Mesenchymal stem cell (in vitro differentiated cells and primary cell): ENCODE measurements around the gene QRFPR.
A peak's percentile ranks its signal among the peaks of the same experiment; 100 is the strongest.

ENCODE experiments used
- DNase-seq: peaks from one replicate; pipeline ENCODE4 v3.0.0-alpha.2; 2013
- H2AFZ ChIP-seq: one replicate; pipeline ENCODE4 v1.6.1; 2013; ENCODE audit warnings: low read depth, mild to moderate bottlenecking, control low read depth, inconsistent platforms, low read length, moderate library complexity
- H2AK5ac ChIP-seq: 2 replicates; pipeline ENCODE4 v1.6.1; 2013; ENCODE audit warnings: low read length, moderate library complexity, mild to moderate bottlenecking, inconsistent platforms; ENCODE audit not compliant: severe bottlenecking
- H2BK120ac ChIP-seq: one replicate; pipeline ENCODE4 v1.6.1; 2013; ENCODE audit warnings: low read depth, mild to moderate bottlenecking, inconsistent platforms, low read length, moderate library complexity
- H2BK12ac ChIP-seq, 2 experiments: one replicate each; pipeline ENCODE4 v1.6.1; 2013; ENCODE audit warnings: inconsistent platforms in 2 of 2, low read length in 2 of 2, mild to moderate bottlenecking in 2 of 2, moderate library complexity in 2 of 2, control low read depth in 1 of 2
- H2BK15ac ChIP-seq: one replicate; pipeline ENCODE4 v1.6.1; 2013; ENCODE audit warnings: mild to moderate bottlenecking, low read depth, inconsistent platforms; ENCODE audit not compliant: poor library complexity, severe bottlenecking
- H2BK5ac ChIP-seq: 2 replicates; pipeline ENCODE4 v1.6.1; 2013; ENCODE audit warnings: low read depth, mild to moderate bottlenecking, low read length, control low read depth, inconsistent platforms; ENCODE audit not compliant: poor library complexity, severe bottlenecking
- H3K14ac ChIP-seq, 2 experiments: one replicate each; pipeline ENCODE4 v1.6.1; 2013; ENCODE audit warnings: inconsistent platforms in 2 of 2, low read length in 2 of 2, control low read depth in 1 of 2, mild to moderate bottlenecking in 1 of 2, moderate library complexity in 1 of 2
- H3K18ac ChIP-seq, 2 experiments: one replicate each; pipeline ENCODE4 v1.6.1; 2013; ENCODE audit warnings: inconsistent platforms in 2 of 2, low read length in 2 of 2, control low read depth in 1 of 2, low read depth in 1 of 2, mild to moderate bottlenecking in 1 of 2
- H3K23ac ChIP-seq, 2 experiments: one replicate each; pipeline ENCODE4 v1.6.1; 2013; ENCODE audit warnings: inconsistent platforms in 2 of 2, low read length in 2 of 2, mild to moderate bottlenecking in 2 of 2, moderate library complexity in 2 of 2, control low read depth in 1 of 2
- H3K27ac ChIP-seq: 2 replicates; pipeline ENCODE4 v1.5.1; 2013; ENCODE audit warnings: mild to moderate bottlenecking, moderate library complexity, low read length, control low read depth, inconsistent platforms; ENCODE audit not compliant: poor library complexity, severe bottlenecking
- H3K27me3 ChIP-seq, 2 experiments: 2 replicates each; pipeline versions ENCODE4 v1.6.1 to v1.7.0; 2013; ENCODE audit warnings: low read length in 2 of 2, mild to moderate bottlenecking in 2 of 2, moderate library complexity in 2 of 2, control low read depth in 1 of 2, inconsistent platforms in 1 of 2; ENCODE audit not compliant: control insufficient read depth in 1 of 2, insufficient read depth in 1 of 2
- H3K36me3 ChIP-seq, 2 experiments: 2 replicates each; pipeline versions ENCODE4 v1.6.1 to v1.7.0; 2013; ENCODE audit warnings: low read length in 2 of 2, control low read depth in 1 of 2, inconsistent platforms in 1 of 2, low read depth in 1 of 2, mild to moderate bottlenecking in 1 of 2; ENCODE audit not compliant: insufficient read depth in 2 of 2, control insufficient read depth in 1 of 2
- H3K4ac ChIP-seq, 2 experiments: one replicate each; pipeline ENCODE4 v1.6.1; 2013; ENCODE audit warnings: inconsistent platforms in 2 of 2, low read length in 2 of 2, mild to moderate bottlenecking in 2 of 2, moderate library complexity in 2 of 2, control low read depth in 1 of 2, low read depth in 1 of 2
- H3K4me1 ChIP-seq: 2 replicates; pipeline ENCODE4 v1.6.1; 2013; ENCODE audit warnings: low read depth, low read length, control low read depth; ENCODE audit not compliant: control insufficient read depth, insufficient read depth
- H3K4me2 ChIP-seq: 2 replicates; pipeline ENCODE4 v1.6.1; 2013; ENCODE audit warnings: low read length, mild to moderate bottlenecking, inconsistent platforms; ENCODE audit not compliant: poor library complexity, severe bottlenecking
- H3K4me3 ChIP-seq, 2 experiments: 2 replicates each; pipeline versions ENCODE4 v1.5.1 to v1.7.0; 2013; ENCODE audit warnings: low read length in 2 of 2, mild to moderate bottlenecking in 2 of 2, control low read depth in 1 of 2, low read depth in 1 of 2; ENCODE audit not compliant: insufficient read depth in 1 of 2
- H3K79me1 ChIP-seq: replicated peaks from 2 replicates; pipeline ENCODE4 v1.6.1; 2013; ENCODE audit warnings: mild to moderate bottlenecking, control low read depth, low read length, inconsistent platforms; ENCODE audit not compliant: poor library complexity, severe bottlenecking
- H3K9ac ChIP-seq: 2 replicates; pipeline ENCODE4 v1.7.0; 2013; ENCODE audit warnings: mild to moderate bottlenecking, low read length, moderate library complexity
- H3K9me3 ChIP-seq: 2 replicates; pipeline ENCODE4 v1.7.0; 2013; ENCODE audit warnings: mild to moderate bottlenecking, low read length; ENCODE audit not compliant: control insufficient read depth
- H4K8ac ChIP-seq: one replicate; pipeline ENCODE4 v1.6.1; 2013; ENCODE audit warnings: inconsistent platforms, mild to moderate bottlenecking, low read length, moderate library complexity
- H4K91ac ChIP-seq: one replicate; pipeline ENCODE4 v1.6.1; 2013; ENCODE audit warnings: mild to moderate bottlenecking, low read length, inconsistent platforms
- WGBS: methylation state at CpG from one replicate; pipeline ENCODE4 v1.1.7; 2013; ENCODE audit warnings: mixed read lengths; 5-methylcytosine and 5-hydroxymethylcytosine counted together

The QRFPR gene

GRCh38 chr4:121370729-121371325, 10.0 kb downstream of the QRFPR start:
- H3K23ac ChIP-seq = no peak overlapping the region
- no peak overlapping the region for H2BK5ac ChIP-seq
- no peak overlapping the region for H3K27ac ChIP-seq
- H3K27me3 ChIP-seq = no peaks in the 10 kb centered on the region
- H2BK15ac ChIP-seq = no peak overlapping the region
- H2AK5ac ChIP-seq = no peak overlapping the region
- no peak overlapping the region for H4K8ac ChIP-seq
- DNase-seq = peak; percentile 44
- no peak overlapping the region for H3K14ac ChIP-seq
- no peak overlapping the region for H3K18ac ChIP-seq
- H2AFZ ChIP-seq = no peak overlapping the region
- H3K36me3 ChIP-seq = no peaks in the 10 kb centered on the region
- no peak overlapping the region for H2BK120ac ChIP-seq
- no peak overlapping the region for H3K9ac ChIP-seq
- no peaks in the 10 kb centered on the region for H3K9me3 ChIP-seq
- no peak overlapping the region for H3K4me3 ChIP-seq
- no CpG with 5 or more reads among the region's 1 CpG for WGBS
- H2BK12ac ChIP-seq = no peak overlapping the region
- no peak overlapping the region for H3K4ac ChIP-seq
- no peak overlapping the region for H3K4me2 ChIP-seq
- H3K79me1 ChIP-seq = no peaks in the 10 kb centered on the region
- peaks cover 2% of the 10 kb centered on the region for H3K4me1 ChIP-seq
- H4K91ac ChIP-seq = no peak overlapping the region

- no peak overlapping the region for H3K4me3 ChIP-seq
- H2BK120ac ChIP-seq = no peak overlapping the region
- no peak overlapping the region for H3K4me2 ChIP-seq
- no peak overlapping the region for H4K8ac ChIP-seq
- H3K9ac ChIP-seq = no peak overlapping the region
- no peak overlapping the region for H2AK5ac ChIP-seq
- H2BK5ac ChIP-seq = no peak overlapping the region
- H3K9me3 ChIP-seq = no peaks in the 10 kb centered on the region
- H3K27me3 ChIP-seq = no peaks in the 10 kb centered on the region
- H3K36me3 ChIP-seq = no peaks in the 10 kb centered on the region
- no peak overlapping the region for H2BK12ac ChIP-seq
- H3K27ac ChIP-seq = no peak overlapping the region
- H2BK15ac ChIP-seq = no peak overlapping the region
- H3K4me1 ChIP-seq = no peaks in the 10 kb centered on the region
- no peak overlapping the region for H3K4ac ChIP-seq
- no peak overlapping the region for H2AFZ ChIP-seq
- H3K14ac ChIP-seq = no peak overlapping the region
- WGBS = 95% methylated on average over 1 of the region's 1 CpG
- H3K18ac ChIP-seq = no peak overlapping the region
- H4K91ac ChIP-seq = no peak overlapping the region
- H3K23ac ChIP-seq = no peak overlapping the region
- no peak for DNase-seq
- no peaks in the 10 kb centered on the region for H3K79me1 ChIP-seq
These were observed 20.3 kb downstream of the QRFPR start for GRCh38 chr4:121360495-121360894.

GRCh38 chr4:121358473-121358872, 22.3 kb downstream of the QRFPR start:
- Histone ChIP-seq H2AFZ (no peak overlapping the region), H2BK15ac (no peak overlapping the region), H4K8ac (no peak overlapping the region), H3K9ac (no peak overlapping the region), H3K18ac (no peak overlapping the region), H2BK5ac (no peak overlapping the region), H3K9me3 (peaks cover 10% of the 10 kb centered on the region), H3K23ac (no peak overlapping the region), H3K4me3 (no peak overlapping the region), H3K36me3 (no peaks in the 10 kb centered on the region), H3K27ac (no peak overlapping the region), H4K91ac (no peak overlapping the region), H2AK5ac (no peak overlapping the region), H3K27me3 (no peaks in the 10 kb centered on the region), H3K79me1 (no peaks in the 10 kb centered on the region), H3K4me2 (no peak overlapping the region), H3K14ac (no peak overlapping the region), H3K4me1 (no peaks in the 10 kb centered on the region), H2BK12ac (no peak overlapping the region), H3K4ac (no peak overlapping the region), H2BK120ac (no peak overlapping the region)
- peak; percentile 72 for DNase-seq

GRCh38 chr4:121353213-121353612, 27.6 kb downstream of the QRFPR start:
- Histone ChIP-seq H3K18ac (no peak overlapping the region), H3K4ac (no peak overlapping the region), H3K9me3 (peaks cover 10% of the 10 kb centered on the region), H2BK12ac (no peak overlapping the region), H3K4me3 (no peak overlapping the region), H3K4me1 (no peaks in the 10 kb centered on the region), H3K23ac (no peak overlapping the region), H2BK15ac (no peak overlapping the region), H4K91ac (no peak overlapping the region), H3K36me3 (no peaks in the 10 kb centered on the region), H3K79me1 (no peaks in the 10 kb centered on the region), H2AFZ (no peak overlapping the region), H3K4me2 (no peak overlapping the region), H2AK5ac (no peak overlapping the region), H3K27me3 (no peaks in the 10 kb centered on the region), H4K8ac (no peak overlapping the region), H3K9ac (no peak overlapping the region), H2BK5ac (no peak overlapping the region), H3K27ac (no peak overlapping the region), H2BK120ac (no peak overlapping the region), H3K14ac (no peak overlapping the region)
- DNase-seq = no peak
